OCI-LY1 (cell line): Measurements from ENCODE around the gene SLC17A9.

ENCODE experiments used
- EZH2 ChIP-seq: fragments of 200-600 bp; sonication (generic), shearing (Covaris generic); IDR thresholded peaks from 2 replicates; pipeline ENCODE4 v1.8.0; 2017; ENCODE audit warnings: borderline replicate concordance, mixed run types, mild to moderate bottlenecking, antibody characterized with exemption, low read length, moderate library complexity, mixed read lengths
- TF ChIP-seq, protein P1 (sequence below): fragments of 200-600 bp; sonication (generic), shearing (Covaris generic); IDR thresholded peaks from 2 replicates; pipeline ENCODE4 v1.5.1; 2017; ENCODE audit warnings: mild to moderate bottlenecking, antibody characterized with exemption, low read length, moderate library complexity, mixed read lengths

DNA sequence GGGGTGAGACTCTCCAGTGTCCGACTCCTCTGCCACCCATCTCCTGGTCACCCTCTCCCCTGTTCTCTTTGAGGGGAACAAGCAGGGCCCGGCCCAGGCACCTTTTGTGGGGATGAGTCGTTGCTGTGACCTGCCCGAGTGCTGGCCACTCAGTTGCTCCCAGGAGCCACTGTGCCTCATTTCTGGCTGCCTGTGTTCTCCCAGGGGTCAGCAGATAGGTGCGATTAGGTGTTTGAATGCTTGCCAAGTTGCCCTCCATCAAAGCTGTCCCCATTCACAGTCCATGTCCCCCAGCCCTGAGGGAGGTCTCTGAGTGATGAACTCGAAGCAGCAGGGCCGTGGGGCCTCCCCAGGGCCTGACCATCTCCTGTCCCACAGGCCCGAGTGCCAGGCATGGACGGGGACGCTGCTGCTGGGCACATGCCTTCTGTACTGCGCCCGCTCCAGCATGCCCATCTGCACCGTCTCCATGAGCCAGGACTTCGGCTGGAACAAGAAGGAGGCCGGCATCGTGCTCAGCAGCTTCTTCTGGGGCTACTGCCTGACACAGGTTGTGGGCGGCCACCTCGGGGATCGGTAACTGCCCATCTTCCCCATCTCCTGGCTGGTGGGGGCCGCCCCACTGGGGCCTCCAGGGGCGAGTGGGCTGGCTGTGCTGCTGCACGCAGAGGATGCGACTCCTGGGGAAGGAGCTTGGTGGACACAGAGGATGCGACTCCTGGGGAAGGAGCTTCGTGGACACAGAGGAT is 4.1 kb downstream of the SLC17A9 start:
- TF ChIP-seq, protein P1, sequence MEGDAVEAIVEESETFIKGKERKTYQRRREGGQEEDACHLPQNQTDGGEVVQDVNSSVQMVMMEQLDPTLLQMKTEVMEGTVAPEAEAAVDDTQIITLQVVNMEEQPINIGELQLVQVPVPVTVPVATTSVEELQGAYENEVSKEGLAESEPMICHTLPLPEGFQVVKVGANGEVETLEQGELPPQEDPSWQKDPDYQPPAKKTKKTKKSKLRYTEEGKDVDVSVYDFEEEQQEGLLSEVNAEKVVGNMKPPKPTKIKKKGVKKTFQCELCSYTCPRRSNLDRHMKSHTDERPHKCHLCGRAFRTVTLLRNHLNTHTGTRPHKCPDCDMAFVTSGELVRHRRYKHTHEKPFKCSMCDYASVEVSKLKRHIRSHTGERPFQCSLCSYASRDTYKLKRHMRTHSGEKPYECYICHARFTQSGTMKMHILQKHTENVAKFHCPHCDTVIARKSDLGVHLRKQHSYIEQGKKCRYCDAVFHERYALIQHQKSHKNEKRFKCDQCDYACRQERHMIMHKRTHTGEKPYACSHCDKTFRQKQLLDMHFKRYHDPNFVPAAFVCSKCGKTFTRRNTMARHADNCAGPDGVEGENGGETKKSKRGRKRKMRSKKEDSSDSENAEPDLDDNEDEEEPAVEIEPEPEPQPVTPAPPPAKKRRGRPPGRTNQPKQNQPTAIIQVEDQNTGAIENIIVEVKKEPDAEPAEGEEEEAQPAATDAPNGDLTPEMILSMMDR: no peak
- TF ChIP-seq EZH2: no peak
